Mesenteric fat pad (tissue), 1 donor: ENCODE measurements around the gene IGFBP2. TPM values are rescaled to one million over a fixed set of nuclear protein-coding genes. Genes with fewer than 3 reads are reported as not detected.

Experiments used
- DNase-seq: peaks from one replicate; pipeline ENCODE4 v3.0.0-alpha.2; 2020; ENCODE audit warnings: low spot score
- total RNA-seq: library from RNA; stranded (reverse); fragmentation: NEBNext Ultra II Directional; extraction: Animal tissue kit (Norgen Biotek cat#: 25700); gene quantifications from one replicate; pipeline ENCODE4 v1.2.1, GENCODE V29; 2021
- donor health status: DM: yes; HTN: yes; CAD: no.

The IGFBP2 gene
- total RNA-seq, 1 donor from 2014 or later = 59.9 TPM

DNA sequence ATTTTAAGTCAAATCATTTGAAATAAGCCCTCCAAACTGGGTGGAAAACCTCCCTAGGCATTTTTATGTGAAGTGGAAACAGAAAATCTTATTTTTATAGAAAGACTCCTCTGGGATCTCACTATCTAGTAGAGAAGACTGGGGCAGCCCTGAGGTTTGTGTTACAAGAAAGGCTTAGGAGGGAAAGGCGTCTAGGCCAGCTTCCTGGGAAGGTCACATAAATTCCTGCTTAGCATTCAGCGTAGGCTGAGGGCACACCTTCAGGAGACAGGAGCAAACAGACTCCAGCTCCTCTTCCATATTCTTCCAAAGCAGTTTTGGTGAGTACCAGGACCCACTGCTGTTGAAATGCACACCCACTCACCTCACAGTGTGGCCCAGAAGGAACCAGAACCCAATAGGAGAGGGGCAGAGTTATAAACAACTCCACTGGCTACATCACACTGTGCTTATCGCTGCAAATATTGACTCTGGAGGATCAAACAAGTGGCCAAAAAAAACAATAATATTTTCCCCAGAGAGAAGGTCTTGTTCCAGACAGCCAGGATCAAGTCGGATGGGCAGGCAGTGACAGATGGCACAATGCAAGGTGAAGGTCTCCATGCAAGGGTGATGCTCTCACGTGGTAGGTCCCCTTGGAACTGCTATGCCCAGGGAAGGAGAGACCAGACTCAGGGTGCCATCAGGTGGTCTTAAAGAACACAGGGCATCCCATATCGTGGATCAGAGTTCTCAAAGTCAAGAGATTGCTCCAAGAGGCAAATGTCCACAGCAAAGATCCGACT, 17.7 kb upstream of the IGFBP2 start:
- no peak for DNase-seq

DNA sequence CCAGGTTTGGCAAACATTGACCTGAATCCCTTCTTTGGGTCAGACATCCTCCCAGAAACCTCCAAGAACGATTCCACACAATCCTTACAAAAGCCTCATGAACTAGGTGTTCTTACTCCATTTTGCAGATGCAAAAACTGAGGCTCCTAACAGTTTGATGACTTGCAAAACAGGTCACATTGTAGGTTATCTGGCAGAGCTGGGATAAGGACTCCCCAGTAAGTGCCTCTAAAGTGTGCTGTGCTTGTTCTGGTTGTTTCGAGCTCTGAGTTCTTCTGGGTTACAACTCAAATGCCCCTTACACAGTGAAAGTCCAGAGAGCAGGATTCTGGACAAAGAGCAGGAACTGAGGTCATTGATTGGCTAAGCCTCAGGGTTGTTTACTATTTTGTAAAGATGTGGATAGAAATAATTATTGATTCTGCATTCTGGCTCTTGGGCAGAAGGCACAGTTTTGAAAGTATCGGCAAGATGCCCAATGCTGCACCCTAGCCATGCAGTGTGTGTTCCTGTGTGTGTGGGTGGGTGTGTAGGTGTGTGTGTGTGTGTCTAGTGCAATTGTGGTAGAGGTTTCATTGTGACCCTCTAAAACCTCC, 17.0 kb upstream of the IGFBP2 start:
- DNase-seq = no peak

DNA sequence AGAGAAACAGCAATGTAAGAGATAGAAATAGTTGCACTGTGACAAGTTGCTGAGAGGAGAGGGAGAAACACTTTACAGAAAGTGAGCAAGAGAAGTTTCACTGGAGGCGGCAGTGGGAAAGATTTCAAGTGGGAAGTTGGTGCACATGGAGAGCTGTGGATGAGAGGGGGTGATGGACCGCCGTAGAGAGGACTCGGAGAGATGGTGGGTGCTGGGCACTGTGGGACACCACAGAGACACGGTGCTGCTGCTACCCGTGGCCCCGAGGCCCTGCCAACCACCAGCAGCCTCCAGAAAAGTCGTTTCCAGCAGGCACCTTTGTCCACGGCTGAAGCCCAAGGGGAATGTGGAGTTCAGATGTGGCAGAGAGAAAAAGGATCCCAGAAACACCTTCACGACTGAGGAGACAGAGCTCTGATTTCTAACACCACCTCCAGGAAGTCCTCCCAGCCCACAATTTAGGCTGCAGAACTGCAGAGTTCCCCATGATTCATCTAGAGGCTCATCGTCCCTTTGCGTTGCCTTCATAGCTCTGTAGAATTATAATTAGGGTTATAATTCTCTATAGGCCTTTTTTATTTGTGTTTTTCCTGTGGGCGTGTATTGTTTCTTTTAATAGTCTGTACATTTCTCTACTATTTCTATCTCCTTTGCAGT, 15.9 kb upstream of the IGFBP2 start:
- DNase-seq = no peak

DNA sequence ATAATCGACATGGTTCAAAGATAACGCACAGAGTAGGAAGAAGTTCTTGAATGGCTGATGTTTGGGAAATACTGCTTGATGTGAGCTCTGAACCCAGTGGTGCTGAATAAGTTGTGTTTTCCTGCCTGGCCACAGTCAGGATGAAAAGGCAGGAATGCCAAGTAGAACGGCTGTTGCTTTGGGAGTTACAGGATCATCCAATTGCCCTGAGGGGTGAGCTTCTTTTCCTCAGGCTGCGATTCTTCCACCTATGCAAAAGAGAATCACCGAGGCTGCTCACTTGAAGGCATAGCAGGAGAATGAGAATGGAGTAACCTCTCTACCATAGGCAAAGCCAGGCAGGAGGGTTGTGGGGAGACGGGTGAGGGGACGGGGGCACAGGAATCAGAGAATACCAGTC, 14.4 kb upstream of the IGFBP2 start:
- DNase-seq = no peak

DNA sequence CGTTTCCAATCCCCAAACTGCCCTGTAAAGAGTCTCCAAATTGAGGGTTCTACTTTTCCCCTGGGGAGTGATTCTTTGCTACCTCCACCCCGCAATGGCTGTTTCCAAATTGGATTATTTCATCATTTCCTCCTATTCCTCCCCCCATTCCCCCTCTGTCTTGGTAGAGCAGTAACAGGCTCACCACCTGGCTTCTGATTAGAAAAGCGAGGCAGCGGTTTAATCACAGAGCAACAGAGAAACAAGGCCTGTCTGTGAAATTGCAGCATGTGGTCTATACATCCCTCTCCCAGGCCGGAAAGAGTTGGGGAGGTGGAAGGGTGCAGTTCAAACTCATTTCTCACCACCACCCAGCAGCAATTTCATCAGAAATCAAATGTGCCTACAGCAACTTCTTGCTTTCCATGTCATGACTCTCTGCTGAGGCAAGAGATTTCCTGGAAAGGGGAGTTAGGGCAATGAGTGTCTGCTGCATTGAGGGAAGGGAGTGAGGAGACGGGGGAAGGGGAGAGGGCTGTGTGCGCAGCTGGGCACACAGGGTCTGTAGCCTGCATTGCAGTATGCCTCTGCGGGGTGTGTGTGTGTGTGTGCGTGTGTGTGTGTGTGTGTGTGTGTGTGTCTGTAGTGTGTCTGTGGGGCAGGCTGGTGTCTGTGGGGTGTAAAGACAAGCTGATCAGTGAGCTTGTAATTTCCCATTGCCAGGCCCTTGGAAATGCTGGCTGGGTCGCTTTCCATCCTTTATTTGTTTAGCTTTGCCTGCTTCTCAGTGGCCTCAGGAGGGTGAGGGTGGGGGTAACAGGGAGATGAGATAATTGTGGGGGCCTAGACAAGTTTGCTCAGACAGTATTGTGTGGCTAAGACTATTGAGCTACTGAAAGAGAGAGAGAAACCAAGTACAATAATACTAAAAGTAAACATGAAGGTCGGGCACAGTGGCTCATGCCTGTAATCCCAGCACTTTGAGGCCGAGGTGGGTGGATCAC, 13.5 kb upstream of the IGFBP2 start:
- DNase-seq = no peak

DNA sequence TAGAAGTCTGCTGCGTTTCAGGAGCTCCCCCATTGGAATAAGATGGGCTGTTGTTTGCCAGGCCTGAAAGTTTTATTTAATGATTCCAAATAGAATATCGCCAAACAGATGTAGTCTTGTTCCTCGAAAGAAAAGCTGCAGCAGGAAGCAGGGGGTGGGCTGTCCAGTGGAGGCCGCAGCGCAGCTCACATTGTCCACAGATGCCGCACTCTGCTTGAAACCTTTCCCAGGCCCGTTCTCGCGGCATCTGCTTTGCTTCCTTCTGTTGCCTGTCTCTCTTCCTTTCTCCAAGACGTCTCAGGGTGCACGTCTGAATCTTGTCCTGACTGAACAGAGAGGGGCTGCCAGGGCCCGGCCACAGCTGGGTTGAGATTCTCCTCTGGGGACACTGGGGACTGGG, 12.4 kb upstream of the IGFBP2 start:
- DNase-seq = no peak

DNA sequence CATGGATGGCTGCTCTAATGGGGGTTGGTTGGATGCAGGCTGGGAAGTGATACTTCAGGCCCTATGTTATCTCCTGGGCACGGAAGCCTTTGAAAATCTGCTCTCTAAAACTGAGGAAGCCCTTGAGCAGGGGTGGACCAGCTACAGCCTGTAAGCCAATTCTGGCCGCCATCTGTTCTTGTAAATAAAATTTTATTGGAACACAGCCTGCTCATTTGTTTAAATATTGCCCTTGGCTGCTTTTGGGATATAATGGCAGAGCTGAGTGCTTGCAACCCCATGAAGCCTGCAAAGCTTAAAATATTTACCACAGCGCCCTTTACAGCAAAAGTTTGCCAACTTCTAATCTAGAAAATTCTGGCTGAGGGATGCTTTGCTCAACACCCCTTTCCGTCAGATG, 11.9 kb upstream of the IGFBP2 start:
- DNase-seq = no peak

DNA sequence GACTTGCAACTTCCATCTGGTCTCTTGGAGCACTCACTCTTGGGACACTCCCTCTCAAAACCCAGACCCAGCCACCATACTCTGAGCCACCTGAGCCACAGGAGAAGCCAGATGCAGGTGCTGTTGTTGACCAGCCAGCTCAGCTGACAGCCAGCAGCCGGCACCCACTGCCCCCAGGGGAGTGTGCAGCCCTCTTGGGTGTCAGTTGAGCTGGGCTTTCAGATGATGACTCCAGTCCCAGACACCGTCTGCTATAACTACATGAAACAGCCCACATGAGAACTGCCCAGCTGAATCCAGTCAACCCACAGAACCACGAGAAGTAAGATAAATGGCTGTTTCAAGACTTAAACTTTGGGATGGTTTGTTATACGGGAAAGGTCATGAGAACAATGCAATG, 10.7 kb upstream of the IGFBP2 start:
- DNase-seq = no peak

DNA sequence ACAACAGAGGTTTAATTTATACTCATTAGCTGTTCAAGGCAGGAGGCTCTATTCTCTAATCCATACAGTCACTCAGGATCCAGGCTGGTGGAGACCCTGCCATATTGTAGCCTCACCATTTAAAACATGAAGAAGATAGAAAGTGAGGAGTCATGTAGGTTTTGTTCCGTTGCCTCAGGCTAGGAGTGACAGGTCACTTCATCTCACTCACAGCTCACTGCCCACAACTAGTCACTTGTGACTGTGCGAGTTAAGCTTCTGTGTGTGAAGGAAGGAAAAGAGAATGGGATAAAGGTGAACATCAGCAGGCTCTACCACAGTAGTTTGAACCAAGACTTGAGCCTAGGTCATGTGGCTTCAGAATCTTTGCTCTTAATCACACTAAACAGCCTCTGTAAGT, 9.0 kb upstream of the IGFBP2 start:
- no peak for DNase-seq

DNA sequence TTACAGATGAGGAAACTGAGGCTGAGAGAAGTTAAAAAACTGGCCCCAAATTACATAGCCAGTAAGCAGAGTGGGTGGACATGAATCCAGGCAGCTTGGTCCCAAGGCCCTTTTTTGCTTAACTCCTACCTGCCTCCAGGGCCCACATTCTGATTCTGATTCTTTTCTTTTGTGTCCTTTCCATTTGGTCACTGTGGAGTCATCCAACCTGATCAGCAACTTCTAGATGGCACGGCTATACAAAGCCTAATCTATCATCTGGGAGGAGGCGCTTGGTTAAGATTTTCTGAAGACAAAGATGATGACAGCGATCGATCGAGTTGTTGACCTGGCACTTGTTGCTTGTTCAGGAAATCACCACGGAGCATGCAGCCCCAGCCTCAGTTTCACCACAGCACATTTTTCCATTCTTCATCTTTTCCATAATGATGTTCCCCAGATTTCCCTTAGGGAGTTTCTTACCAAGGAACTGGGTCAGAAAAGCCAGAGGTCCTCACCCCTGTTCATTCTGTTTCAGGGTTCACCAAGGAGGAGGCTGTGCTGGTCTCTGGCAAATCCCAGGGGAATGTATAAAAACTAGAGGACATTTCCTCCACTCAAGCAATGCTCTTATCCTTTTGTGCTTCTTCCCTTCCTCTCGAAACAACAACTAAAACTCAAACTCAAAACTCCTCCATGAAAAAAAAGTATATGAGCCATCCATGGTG, 6.9 kb upstream of the IGFBP2 start:
- DNase-seq = no peak

DNA sequence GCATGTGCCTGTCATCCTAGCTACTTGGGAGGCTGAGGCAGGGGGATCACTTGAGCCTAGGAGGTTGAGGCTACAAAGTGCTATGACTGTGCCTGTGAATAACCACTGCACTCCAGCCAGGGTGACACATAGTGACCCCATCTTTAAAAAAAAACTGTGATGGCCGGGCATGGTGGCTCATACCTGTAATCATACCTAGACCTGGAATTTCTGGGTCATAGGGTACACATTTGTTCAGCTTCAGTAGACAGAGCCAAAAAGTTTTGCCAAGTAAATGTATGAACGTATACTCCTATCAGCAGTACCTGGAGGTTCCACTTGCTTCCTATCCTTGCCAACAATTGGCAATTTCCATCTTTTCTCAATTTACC, 6.4 kb upstream of the IGFBP2 start:
- DNase-seq = no peak

DNA sequence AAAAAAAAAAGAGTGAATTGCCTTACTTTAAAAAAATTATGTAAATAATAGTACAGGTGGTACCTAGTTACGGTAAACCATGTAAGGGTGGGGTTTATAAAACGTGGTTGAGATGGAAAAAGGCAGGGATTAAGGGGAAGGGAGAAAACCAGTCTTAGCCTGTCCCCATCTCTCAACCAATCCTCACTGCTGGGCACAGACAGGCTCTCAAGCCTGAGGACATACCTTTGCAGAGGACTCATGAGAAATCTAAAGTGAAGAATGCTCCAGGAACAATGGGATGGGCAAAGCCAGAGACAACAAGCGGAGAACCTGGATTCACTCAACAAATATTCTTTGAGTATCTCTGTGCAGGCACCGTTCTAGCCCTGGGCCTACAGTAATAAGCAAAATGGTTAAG, 3.4 kb upstream of the IGFBP2 start:
- DNase-seq = no peak

DNA sequence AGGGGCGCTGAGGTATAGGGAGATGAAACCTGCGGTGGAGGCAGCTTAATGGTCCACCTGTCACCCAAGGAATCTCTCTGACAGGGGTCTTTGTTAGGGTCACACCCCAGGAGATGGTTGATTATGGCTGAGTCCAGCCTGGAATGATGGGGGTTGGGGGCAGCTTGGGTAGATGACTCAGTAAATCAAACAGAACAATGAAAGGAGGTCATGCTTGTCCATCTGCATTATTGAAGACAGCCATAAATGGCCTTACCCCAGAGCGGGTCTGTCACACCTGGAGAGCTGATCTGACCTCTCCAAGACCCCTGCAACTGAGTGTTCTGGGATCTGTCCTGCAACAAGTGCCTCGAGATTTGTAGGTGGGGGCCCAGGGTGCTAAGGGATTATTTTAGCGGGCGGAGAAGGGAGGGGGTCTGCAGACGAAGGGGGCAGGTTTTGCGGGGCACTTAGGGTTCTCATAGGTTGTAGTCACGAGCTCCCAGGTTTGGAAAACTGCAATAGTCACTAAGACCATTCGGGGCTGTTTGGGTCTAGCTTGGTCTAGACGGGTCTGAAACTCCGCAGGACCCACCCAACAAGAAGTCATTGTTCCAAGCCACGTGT, 771 bp upstream of the IGFBP2 start:
- DNase-seq = no peak

DNA sequence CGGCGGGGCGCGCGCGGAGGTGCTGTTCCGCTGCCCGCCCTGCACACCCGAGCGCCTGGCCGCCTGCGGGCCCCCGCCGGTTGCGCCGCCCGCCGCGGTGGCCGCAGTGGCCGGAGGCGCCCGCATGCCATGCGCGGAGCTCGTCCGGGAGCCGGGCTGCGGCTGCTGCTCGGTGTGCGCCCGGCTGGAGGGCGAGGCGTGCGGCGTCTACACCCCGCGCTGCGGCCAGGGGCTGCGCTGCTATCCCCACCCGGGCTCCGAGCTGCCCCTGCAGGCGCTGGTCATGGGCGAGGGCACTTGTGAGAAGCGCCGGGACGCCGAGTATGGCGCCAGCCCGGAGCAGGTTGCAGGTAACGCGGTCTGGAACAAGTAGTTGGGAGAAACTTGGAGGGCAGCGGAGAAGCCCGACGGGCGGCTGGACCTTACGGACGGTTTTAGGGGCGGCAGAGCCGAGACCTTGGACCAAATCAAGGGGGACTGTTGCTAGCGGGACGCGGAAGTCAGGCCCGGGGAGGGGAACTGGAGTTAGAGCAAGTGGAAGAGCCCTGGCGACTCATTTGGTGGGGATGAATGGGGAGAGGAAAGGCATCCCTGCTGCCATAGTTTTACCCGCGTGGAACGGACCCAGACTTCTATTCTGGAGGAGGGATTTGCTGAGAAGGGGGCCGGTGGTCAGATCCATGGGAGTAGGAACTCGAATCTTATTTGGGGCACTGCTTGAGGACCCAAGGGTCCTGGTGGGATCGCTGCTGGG, 573 bp downstream of the IGFBP2 start:
- DNase-seq = no peak

DNA sequence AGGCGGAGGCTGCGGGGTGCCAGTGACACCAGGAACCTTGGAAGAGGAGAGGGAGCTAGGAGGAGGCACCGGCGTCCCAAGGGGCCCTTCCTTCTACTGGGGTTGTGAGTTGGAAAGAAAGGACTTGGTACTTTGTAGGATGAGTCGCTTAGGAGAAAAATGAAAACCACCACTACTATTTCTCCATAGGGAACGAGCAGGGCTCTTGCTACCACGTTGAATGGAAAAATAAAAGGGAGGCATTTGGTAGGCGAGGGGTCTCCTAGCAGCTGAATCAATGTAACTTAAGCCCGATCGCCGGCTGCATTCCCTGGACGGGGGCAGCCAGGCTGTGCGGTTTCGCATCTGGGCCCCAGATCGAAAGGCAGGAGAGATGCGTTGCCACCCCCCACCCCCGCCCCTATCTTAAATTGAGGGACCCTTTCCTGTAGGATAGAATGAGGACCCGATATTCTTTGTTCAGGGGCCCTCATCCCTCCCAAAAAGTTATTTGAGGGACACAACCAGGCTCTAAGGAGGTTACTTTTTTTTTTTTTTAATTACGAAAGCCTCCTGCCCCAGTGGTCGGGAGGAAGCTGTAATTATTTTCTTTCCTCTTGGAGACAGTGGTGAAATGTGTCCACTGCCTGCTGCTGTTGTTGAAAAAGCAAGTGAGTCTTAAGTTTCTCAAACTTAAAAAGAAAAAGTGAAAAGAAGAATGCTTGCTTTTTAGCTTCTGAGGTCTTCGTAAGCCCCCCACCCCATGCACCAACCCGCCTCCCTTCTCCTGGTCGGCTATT, 1.3 kb downstream of the IGFBP2 start:
- no peak for DNase-seq

DNA sequence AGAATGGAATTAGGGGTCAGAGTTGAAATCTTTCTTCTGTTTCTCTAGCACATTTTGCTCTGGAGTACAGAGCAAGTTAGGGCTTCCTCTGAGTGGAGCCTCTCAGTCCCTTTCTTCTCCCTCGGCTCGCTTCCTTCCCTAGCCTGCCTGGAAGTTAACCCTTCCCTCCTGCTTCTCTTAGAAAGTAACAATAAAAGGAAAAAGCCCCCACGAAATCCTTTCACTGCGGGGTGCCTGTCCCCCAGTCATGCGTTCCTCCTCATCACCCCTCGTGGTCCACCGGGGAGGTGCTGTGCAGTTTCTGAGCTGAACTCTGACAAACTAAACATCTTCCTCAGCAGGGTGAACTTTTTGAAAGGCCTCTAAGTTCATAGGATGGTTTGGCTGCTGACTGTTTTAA, 2.0 kb downstream of the IGFBP2 start:
- no peak for DNase-seq

DNA sequence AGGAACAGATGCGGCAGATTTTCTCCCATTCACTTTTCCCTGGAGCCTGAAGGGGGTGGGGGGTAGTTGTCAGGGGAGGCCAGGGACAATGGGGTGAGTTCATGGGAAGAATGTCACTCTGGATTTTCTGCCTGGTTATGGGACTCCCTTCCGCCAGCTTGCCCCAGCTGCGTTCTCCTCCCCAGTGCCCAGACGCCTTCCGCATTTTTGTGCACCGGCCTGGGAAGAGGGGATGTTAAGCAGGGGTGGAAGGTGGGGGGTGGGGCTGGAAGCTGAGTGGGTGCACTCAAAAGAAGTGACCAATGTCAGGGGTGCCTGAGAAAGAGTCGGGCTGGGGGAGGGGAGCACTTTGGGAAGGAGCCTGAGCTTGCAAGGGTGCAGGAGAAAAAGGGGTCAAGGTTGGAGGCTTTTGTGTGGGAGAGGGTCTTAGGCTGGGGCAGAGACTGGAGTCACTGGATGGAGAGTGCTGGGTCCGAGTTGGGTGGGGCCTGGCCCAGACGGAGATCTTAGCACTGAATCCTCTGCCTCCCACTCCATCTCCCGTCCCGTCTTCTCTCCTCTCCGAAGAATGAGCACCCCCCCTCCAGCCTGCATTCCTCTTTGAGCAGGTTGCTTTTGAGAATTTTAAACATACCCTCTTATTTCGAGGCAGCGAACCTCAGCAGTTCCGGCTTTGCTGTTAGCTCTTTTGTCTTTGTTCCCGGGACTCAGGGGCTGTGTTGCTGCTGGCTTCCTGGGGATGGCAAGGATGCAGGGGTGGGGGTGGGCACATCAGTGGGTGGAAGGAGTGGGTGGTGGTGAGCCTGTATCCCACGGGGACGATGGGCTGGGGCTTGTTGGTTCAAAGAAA, 2.7 kb downstream of the IGFBP2 start:
- no peak for DNase-seq
